HAP-1 (cell line): ENCODE measurements around the gene GFI1.
"Not testable (repeated sequence)": the region's sequence is repeated elsewhere in the genome, so short reads cannot be mapped to it uniquely, and the experiment has no call there.

ENCODE experiments used
- DNase-seq, 2 experiments: peaks; one replicate each; pipeline ENCODE4 v3.0.0-alpha.2; 2016 to 2020; ENCODE audit warnings: low spot score in 2 of 2
- H3K27me3 ChIP-seq: fragments of 250-450 bp; sonication (Bioruptor Pico); 2 replicates; pipeline ENCODE4 v1.5.1; 2020; ENCODE audit warnings: low read depth, mild to moderate bottlenecking, moderate library complexity
- H3K36me3 ChIP-seq: fragments of 250-450 bp; sonication (Bioruptor Pico); replicated peaks from 2 replicates; pipeline ENCODE4 v1.5.1; 2020; ENCODE audit warnings: mild to moderate bottlenecking
- H3K4me1 ChIP-seq: fragments of 250-450 bp; sonication (Bioruptor Pico); 2 replicates; pipeline ENCODE4 v1.5.1; 2020; ENCODE audit warnings: mild to moderate bottlenecking
- H3K4me3 ChIP-seq: fragments of 250-450 bp; sonication (Bioruptor Pico); 2 replicates; pipeline ENCODE4 v1.5.1; 2020; ENCODE audit warnings: mild to moderate bottlenecking, moderate library complexity
- H3K9me3 ChIP-seq: fragments of 250-450 bp; sonication (Bioruptor Pico); 2 replicates; pipeline ENCODE4 v1.5.1; 2020; ENCODE audit warnings: mild to moderate bottlenecking, moderate library complexity
- in situ Hi-C: fragments of 300-500 bp; cut with MboI; formaldehyde crosslinking; loops from 3 replicates; pipeline ENCODE4 v1.14.3; 2020; ENCODE audit warnings: low sequenced_read_pairs, inconsistent platforms, mixed read lengths

GFI1 gene

GRCh38 chr1:92441697-92442342 is 44.9 kb downstream of the GFI1 start:
- H3K4me1 ChIP-seq, result no peaks in the 10 kb centered on the region
- H3K27me3 ChIP-seq, result no peaks in the 10 kb centered on the region
- no peak overlapping the region for H3K4me3 ChIP-seq
- H3K36me3 ChIP-seq, result no peaks in the 10 kb centered on the region
- DNase-seq, result no peak
- no peaks in the 10 kb centered on the region for H3K9me3 ChIP-seq
- in situ Hi-C loops, result no loop called here

GRCh38 chr1:92441316-92441696 is 45.4 kb downstream of the GFI1 start:
- no peak for DNase-seq
- in situ Hi-C loops, result no loop called here
- H3K4me1 ChIP-seq, result no peaks in the 10 kb centered on the region
- H3K36me3 ChIP-seq, result no peaks in the 10 kb centered on the region
- no peaks in the 10 kb centered on the region for H3K9me3 ChIP-seq
- H3K27me3 ChIP-seq, result no peaks in the 10 kb centered on the region
- no peak overlapping the region for H3K4me3 ChIP-seq

GRCh38 chr1:92439291-92439690 is 47.4 kb downstream of the GFI1 start:
- in situ Hi-C loops, result no loop called here
- H3K9me3 ChIP-seq, result no peaks in the 10 kb centered on the region; the same call in 1 of the 2 replicates
- H3K27me3 ChIP-seq, result no peaks in the 10 kb centered on the region
- H3K36me3 ChIP-seq, result no peaks in the 10 kb centered on the region
- no peak overlapping the region for H3K4me3 ChIP-seq
- no peak for DNase-seq
- H3K4me1 ChIP-seq, result no peaks in the 10 kb centered on the region

GRCh38 chr1:92434572-92434971 is 52.2 kb downstream of the GFI1 start:
- H3K27me3 ChIP-seq, in situ Hi-C loops: not testable (repeated sequence)

GRCh38 chr1:92430030-92430429 is 56.7 kb downstream of the GFI1 start:
- in situ Hi-C loops, result no loop called here
- DNase-seq, result no peak
- H3K36me3 ChIP-seq, result no peaks in the 10 kb centered on the region
- no peaks in the 10 kb centered on the region for H3K4me1 ChIP-seq
- H3K9me3 ChIP-seq, result no peaks in the 10 kb centered on the region
- no peaks in the 10 kb centered on the region for H3K27me3 ChIP-seq
- H3K4me3 ChIP-seq, result no peak overlapping the region

More at GRCh38 chr1:92434572-92434971, 52.2 kb downstream of the GFI1 start:
- not testable (repeated sequence) for H3K36me3 ChIP-seq, H3K4me3 ChIP-seq, DNase-seq, H3K4me1 ChIP-seq, H3K9me3 ChIP-seq

DNA sequence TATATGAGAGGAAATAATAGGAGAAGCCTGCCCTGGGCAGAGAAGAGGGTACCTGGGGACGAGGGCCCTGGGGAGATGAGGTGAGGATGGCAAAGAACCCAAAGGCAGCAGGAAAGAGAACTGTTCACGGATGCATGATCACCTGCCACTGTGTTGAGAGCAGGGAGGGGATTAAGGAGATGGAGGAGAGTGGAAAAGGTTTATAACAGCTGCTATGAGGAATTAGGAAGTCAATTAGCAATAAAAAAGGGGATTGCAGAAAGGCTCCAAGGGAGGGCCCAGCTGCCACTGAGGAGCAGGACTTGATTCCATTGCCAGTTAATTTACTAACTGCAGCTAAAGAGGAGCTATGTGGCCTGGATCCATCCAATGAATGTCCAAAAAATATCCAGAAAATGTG is 61.1 kb downstream of the GFI1 start:
- in situ Hi-C loops, result no loop called here
- no peaks in the 10 kb centered on the region for H3K9me3 ChIP-seq
- H3K27me3 ChIP-seq, result no peaks in the 10 kb centered on the region
- no peaks in the 10 kb centered on the region for H3K36me3 ChIP-seq
- H3K4me3 ChIP-seq, result no peak overlapping the region
- DNase-seq, result peak in 1 of 2 experiments; percentile 14
- H3K4me1 ChIP-seq, result no peaks in the 10 kb centered on the region
